Measurements from ENCODE around the gene TTLL1.
"Not testable (repeated sequence)": the region's sequence is repeated elsewhere in the genome, so short reads cannot be mapped to it uniquely, and the experiment has no call there.

TTLL1 gene

DNA sequence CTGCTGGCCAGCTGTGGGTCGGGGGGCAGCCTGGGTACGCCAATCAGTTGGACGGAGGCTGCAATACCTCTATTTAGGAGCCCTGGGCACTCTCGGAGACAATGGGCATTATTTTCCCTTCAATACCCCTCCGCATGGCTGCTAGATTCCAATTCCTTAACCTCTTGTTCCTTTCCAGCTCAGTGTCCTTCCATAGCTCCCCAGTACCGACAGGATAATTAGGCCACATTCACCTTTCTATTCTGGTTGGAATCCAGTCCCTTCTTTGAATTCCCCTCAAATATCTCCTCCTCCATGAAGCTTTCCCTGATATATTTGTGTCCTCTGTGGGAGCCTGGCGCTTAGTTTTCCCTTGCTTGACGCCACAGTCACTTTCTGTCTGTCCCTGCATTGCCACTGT lies 17.1 kb upstream of the TTLL1 start:
- H3K4me3 ChIP-seq (ENCODE audit: low read length) = no peak overlapping the region
- H3K9me3 ChIP-seq (ENCODE audit: control insufficient read depth, insufficient read depth, low read length) = no peaks in the 10 kb centered on the region
- TF ChIP-seq, protein P1, sequence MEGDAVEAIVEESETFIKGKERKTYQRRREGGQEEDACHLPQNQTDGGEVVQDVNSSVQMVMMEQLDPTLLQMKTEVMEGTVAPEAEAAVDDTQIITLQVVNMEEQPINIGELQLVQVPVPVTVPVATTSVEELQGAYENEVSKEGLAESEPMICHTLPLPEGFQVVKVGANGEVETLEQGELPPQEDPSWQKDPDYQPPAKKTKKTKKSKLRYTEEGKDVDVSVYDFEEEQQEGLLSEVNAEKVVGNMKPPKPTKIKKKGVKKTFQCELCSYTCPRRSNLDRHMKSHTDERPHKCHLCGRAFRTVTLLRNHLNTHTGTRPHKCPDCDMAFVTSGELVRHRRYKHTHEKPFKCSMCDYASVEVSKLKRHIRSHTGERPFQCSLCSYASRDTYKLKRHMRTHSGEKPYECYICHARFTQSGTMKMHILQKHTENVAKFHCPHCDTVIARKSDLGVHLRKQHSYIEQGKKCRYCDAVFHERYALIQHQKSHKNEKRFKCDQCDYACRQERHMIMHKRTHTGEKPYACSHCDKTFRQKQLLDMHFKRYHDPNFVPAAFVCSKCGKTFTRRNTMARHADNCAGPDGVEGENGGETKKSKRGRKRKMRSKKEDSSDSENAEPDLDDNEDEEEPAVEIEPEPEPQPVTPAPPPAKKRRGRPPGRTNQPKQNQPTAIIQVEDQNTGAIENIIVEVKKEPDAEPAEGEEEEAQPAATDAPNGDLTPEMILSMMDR (IDR thresholded peaks at IDR 0.05; ENCODE audit: low read depth, low read length, poor library complexity, severe bottlenecking) = no peak
- no peak for TF ChIP-seq EZH2phosphoT487 (IDR thresholded peaks at IDR 0.05; ENCODE audit: borderline replicate concordance, low read length)
- no peaks in the 10 kb centered on the region for H3K9me2 ChIP-seq (replicated peaks; ENCODE audit: control insufficient read depth, low read length)
- no peaks in the 10 kb centered on the region for H3F3A ChIP-seq (ENCODE audit: control insufficient read depth, insufficient read depth)
- no peaks in the 10 kb centered on the region for H4K20me1 ChIP-seq (ENCODE audit: control insufficient read depth, insufficient read depth, low read depth, low read length)
- peaks cover 12% of the 10 kb centered on the region for H3K4me1 ChIP-seq (ENCODE audit: control insufficient read depth, low read length)
- no peaks in the 10 kb centered on the region for H3K36me3 ChIP-seq (ENCODE audit: control insufficient read depth, low read length)
- no peak overlapping the region for H3K4me2 ChIP-seq (ENCODE audit: low read length)
- H3K79me2 ChIP-seq (ENCODE audit: control insufficient read depth, low read length) = no peaks in the 10 kb centered on the region
- peaks cover 25% of the 10 kb centered on the region for H3K27me3 ChIP-seq (ENCODE audit: control insufficient read depth, low read length)
- no peak overlapping the region for H3K27ac ChIP-seq (ENCODE audit: low read depth, low read length)

DNA sequence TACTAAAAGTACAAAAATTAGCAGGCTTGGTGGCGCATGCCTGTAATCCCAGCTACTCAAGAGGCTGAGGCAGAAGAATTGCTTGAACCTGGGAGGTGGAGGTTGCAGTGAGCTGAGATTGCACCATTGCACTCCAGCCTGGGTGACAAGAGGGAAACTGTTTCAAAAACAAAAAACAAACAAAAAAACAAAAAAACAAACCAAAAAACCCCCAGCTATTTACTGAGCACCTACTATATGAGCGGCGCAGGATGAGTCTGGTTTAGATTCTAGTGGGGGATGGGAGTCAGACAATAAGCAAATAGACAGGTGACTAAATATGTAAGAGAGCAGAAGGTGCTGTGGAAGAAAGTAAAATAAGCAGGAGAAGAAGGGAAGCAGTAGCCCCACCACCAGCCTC lies 15.8 kb upstream of the TTLL1 start:
- H3K27ac ChIP-seq (ENCODE audit: low read depth, low read length); H3K4me3 ChIP-seq (ENCODE audit: low read length); H3K36me3 ChIP-seq (ENCODE audit: control insufficient read depth, low read length); H3F3A ChIP-seq (ENCODE audit: control insufficient read depth, insufficient read depth); H3K9me2 ChIP-seq (replicated peaks; ENCODE audit: control insufficient read depth, low read length); H3K4me1 ChIP-seq (ENCODE audit: control insufficient read depth, low read length); H3K4me2 ChIP-seq (ENCODE audit: low read length); H4K20me1 ChIP-seq (ENCODE audit: control insufficient read depth, insufficient read depth, low read depth, low read length); H3K79me2 ChIP-seq (ENCODE audit: control insufficient read depth, low read length); H3K9me3 ChIP-seq (ENCODE audit: control insufficient read depth, insufficient read depth, low read length): not testable (repeated sequence)
- H3K27me3 ChIP-seq (ENCODE audit: control insufficient read depth, low read length) = peaks cover 12% of the 10 kb centered on the region

DNA sequence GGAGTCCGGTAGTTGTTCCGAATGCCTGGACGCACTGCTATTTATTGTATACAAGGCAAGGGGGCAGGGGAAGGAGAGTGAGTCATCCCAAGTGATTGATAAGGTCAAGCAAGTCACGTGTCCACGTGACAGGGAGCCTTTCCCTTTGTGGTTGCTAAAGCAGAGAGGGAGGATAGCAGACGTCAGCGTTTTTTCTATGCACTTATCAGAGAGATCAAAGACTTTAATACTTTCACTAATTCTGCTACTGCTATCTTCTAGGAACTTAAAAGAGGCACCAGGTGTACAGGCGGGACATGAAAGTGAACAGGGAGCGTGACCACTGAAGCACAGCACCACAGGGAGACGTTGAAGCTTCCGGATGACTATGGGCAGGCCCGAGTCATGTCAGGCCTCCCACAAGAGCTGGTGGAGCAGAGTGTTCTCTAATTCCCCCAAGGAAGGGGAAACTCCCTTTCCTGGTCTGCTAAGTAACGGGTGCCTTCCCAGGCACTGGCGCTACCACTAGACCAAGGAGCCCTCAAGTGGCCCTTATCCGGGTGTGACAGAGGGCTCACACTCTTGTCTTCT lies 14.9 kb upstream of the TTLL1 start:
- not testable (repeated sequence) for H3K4me3 ChIP-seq (ENCODE audit: low read length); H3F3A ChIP-seq (ENCODE audit: control insufficient read depth, insufficient read depth); H3K27me3 ChIP-seq (ENCODE audit: control insufficient read depth, low read length); H3K36me3 ChIP-seq (ENCODE audit: control insufficient read depth, low read length); H3K9me2 ChIP-seq (replicated peaks; ENCODE audit: control insufficient read depth, low read length); H3K79me2 ChIP-seq (ENCODE audit: control insufficient read depth, low read length); H3K27ac ChIP-seq (ENCODE audit: low read depth, low read length); H3K9me3 ChIP-seq (ENCODE audit: control insufficient read depth, insufficient read depth, low read length); H3K4me1 ChIP-seq (ENCODE audit: control insufficient read depth, low read length); H3K4me2 ChIP-seq (ENCODE audit: low read length); H4K20me1 ChIP-seq (ENCODE audit: control insufficient read depth, insufficient read depth, low read depth, low read length)

DNA sequence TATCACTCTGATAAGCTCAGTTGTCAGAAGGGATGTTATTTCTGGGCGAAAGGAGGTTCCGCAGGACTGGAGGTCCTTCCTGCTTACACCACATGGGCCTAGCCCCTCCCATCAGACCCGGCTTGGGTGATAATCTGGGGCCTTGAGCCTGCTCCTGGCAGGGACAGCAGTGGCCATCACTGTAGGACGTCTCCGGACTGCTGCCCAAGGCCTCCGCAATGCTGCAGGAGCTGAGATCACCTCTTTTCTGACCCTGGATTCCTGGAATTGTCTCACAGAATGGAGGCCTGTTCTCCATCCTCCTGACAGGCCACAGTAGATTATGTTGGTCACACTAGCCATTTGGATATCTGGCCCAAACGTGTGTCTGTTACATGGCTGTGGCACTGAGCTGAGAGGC lies 12.1 kb upstream of the TTLL1 start:
- no peaks in the 10 kb centered on the region for H3K9me2 ChIP-seq (replicated peaks; ENCODE audit: control insufficient read depth, low read length)
- H3K27me3 ChIP-seq (ENCODE audit: control insufficient read depth, low read length) = no peaks in the 10 kb centered on the region
- no peaks in the 10 kb centered on the region for H3F3A ChIP-seq (ENCODE audit: control insufficient read depth, insufficient read depth)
- no peak overlapping the region for H3K4me3 ChIP-seq (ENCODE audit: low read length)
- H3K4me1 ChIP-seq (ENCODE audit: control insufficient read depth, low read length) = no peaks in the 10 kb centered on the region
- H3K9me3 ChIP-seq (ENCODE audit: control insufficient read depth, insufficient read depth, low read length) = peaks cover 8% of the 10 kb centered on the region; the same call in 1 of the 2 replicates
- no peak overlapping the region for H3K4me2 ChIP-seq (ENCODE audit: low read length)
- no peaks in the 10 kb centered on the region for H4K20me1 ChIP-seq (ENCODE audit: control insufficient read depth, insufficient read depth, low read depth, low read length)
- H3K27ac ChIP-seq (ENCODE audit: low read depth, low read length) = no peak overlapping the region
- H3K79me2 ChIP-seq (ENCODE audit: control insufficient read depth, low read length) = no peaks in the 10 kb centered on the region
- no peaks in the 10 kb centered on the region for H3K36me3 ChIP-seq (ENCODE audit: control insufficient read depth, low read length)
- TF ChIP-seq, protein P1 (IDR thresholded peaks at IDR 0.05; ENCODE audit: low read depth, low read length, poor library complexity, severe bottlenecking) = no peak
- no peak for TF ChIP-seq EZH2phosphoT487 (IDR thresholded peaks at IDR 0.05; ENCODE audit: borderline replicate concordance, low read length)

Data from DOHH2 (cell line).